Ishikawa (cell line): ENCODE data around the gene MYO5C.

ENCODE experiments used
- CREB1 ChIP-seq: IDR thresholded peaks from 2 replicates; pipeline ENCODE4 v1.6.1; 2012; ENCODE audit warnings: low read depth
- EGR1 ChIP-seq: IDR thresholded peaks from 2 replicates; pipeline ENCODE4 v1.6.1; 2012
- EP300 ChIP-seq: IDR thresholded peaks from 2 replicates; pipeline ENCODE4 v1.6.1; 2012; ENCODE audit warnings: borderline replicate concordance
- FOXM1 ChIP-seq: IDR thresholded peaks from 2 replicates; pipeline ENCODE4 v1.6.1; 2012; ENCODE audit warnings: low read depth, borderline replicate concordance
- NFIC ChIP-seq: IDR thresholded peaks from 2 replicates; pipeline ENCODE4 v1.6.1; 2012
- RAD21 ChIP-seq: IDR thresholded peaks from 2 replicates; pipeline ENCODE4 v1.6.1; 2012; ENCODE audit warnings: low read depth
- REST ChIP-seq: IDR thresholded peaks from 2 replicates; pipeline ENCODE4 v1.6.1; 2012; ENCODE audit warnings: low read depth, mild to moderate bottlenecking
- TCF12 ChIP-seq: IDR thresholded peaks from 2 replicates; pipeline ENCODE4 v1.6.1; 2012; ENCODE audit warnings: low read depth
- TEAD4 ChIP-seq: IDR thresholded peaks from 2 replicates; pipeline ENCODE4 v1.6.1; 2012
- YY1 ChIP-seq: IDR thresholded peaks from 2 replicates; pipeline ENCODE4 v1.6.1; 2012; ENCODE audit warnings: low read depth
- TF ChIP-seq, protein P1 (sequence below): IDR thresholded peaks from 2 replicates; pipeline ENCODE4 v1.6.1; 2012

DNA sequence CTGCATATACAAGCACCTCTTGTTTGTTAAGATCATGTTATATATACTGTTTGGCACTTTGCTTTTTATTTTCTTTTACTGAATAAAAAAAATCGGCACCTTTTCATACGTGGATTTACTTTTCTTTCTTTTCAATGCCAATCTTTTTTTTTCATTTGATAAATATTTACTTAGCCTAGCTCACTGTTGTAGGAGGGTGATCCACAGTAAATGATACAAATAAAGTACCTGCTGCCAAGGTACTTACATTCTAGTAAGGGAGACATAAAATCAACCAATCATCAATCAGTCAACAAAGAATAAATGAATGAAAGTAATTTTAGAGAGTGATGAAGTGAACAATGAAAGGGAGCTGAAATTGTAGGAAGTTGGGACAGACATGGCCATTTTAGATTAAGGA lies 122.7 kb downstream of the MYO5C start:
- TF ChIP-seq TEAD4 (no peak), CREB1 (no peak), REST (no peak), EGR1 (no peak), YY1 (no peak), EP300 (no peak), RAD21 (no peak), TCF12 (no peak), FOXM1 (no peak), NFIC (no peak)
- TF ChIP-seq, protein P1, sequence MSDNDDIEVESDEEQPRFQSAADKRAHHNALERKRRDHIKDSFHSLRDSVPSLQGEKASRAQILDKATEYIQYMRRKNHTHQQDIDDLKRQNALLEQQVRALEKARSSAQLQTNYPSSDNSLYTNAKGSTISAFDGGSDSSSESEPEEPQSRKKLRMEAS, result no peak
